ENCODE data around the gene CRADD. TPM values are rescaled to one million over a fixed set of nuclear protein-coding genes. Genes with fewer than 3 reads are reported as not detected.
"Not testable (repeated sequence)": the region's sequence is repeated elsewhere in the genome, so short reads cannot be mapped to it uniquely, and the experiment has no call there.

Gene CRADD
- total RNA-seq, 4 donors from 2014 or later: 16.1 to 43.3 (median 26.5) TPM

DNA sequence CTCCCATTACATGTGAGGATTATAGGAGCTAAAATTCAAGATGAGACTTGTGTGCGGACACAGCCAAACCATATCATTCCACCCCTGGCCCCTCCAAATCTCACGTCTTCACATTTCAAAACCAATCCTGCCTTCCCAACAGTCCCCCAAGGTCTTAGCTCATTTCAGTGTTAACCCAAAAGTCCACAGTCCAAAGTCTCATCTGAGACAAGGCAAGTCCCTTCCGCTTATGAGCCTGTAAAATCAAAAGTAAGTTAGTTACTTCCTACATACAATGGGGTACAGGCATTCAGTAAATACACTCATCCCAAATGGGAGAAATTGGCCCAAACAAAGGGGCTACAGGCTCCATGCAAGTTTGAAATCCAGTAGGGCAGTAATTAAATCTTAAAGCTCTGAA is 76.1 kb downstream of the CRADD start:
- intact Hi-C loops (cut with DNase I; ENCODE audit: low total_unique reads): no loop called here
- TF ChIP-seq POLR2A (IDR thresholded peaks at IDR 0.05): no peak
- TF ChIP-seq, protein P1, sequence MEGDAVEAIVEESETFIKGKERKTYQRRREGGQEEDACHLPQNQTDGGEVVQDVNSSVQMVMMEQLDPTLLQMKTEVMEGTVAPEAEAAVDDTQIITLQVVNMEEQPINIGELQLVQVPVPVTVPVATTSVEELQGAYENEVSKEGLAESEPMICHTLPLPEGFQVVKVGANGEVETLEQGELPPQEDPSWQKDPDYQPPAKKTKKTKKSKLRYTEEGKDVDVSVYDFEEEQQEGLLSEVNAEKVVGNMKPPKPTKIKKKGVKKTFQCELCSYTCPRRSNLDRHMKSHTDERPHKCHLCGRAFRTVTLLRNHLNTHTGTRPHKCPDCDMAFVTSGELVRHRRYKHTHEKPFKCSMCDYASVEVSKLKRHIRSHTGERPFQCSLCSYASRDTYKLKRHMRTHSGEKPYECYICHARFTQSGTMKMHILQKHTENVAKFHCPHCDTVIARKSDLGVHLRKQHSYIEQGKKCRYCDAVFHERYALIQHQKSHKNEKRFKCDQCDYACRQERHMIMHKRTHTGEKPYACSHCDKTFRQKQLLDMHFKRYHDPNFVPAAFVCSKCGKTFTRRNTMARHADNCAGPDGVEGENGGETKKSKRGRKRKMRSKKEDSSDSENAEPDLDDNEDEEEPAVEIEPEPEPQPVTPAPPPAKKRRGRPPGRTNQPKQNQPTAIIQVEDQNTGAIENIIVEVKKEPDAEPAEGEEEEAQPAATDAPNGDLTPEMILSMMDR (IDR thresholded peaks at IDR 0.05): no peak
- DNase-seq (ENCODE audit: low spot score in 2 of 2): no peak
- 97 to 100% methylated on average over 3 of the region's 3 CpGs for WGBS, 2 donors
- H3K4me3 ChIP-seq (ENCODE audit: low read depth, poor library complexity, severe bottlenecking): no peak overlapping the region

DNA sequence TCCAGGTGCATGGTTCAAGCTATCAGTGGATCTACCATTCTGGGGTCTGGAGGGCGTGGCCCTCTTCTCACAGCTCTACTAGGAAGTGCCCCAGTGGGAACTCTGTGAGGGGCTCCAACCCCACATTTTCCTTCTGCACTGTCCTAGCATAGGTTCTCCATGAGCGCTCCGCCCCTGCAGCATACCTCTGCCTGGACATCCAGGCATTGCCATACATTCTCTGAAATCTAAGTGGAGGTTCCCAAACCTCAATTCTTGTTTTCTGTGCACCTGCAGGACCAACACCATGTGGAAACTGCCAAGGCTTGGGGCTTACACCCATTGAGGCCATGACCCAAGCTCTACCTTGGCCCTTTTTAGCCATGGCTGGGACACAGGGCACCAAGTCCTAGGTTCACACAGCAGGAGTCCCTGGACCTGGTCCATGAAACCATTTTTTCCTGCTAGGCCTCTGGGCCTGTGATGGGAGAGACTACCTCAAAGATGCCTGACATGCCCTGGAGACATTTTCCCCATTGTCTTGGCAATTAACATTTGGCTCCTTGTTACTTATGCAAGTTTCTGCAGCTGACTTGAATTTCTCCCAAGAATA is 76.8 kb downstream of the CRADD start:
- intact Hi-C loops (cut with DNase I; ENCODE audit: low total_unique reads): no loop called here
- TF ChIP-seq POLR2A (IDR thresholded peaks at IDR 0.05): no peak
- TF ChIP-seq, protein P1 (IDR thresholded peaks at IDR 0.05): no peak
- no peak for DNase-seq (ENCODE audit: low spot score in 2 of 2)
- WGBS, 2 donors: 96 to 100% methylated on average over 3 of the region's 3 CpGs
- no peak overlapping the region for H3K4me3 ChIP-seq (ENCODE audit: low read depth, poor library complexity, severe bottlenecking)

DNA sequence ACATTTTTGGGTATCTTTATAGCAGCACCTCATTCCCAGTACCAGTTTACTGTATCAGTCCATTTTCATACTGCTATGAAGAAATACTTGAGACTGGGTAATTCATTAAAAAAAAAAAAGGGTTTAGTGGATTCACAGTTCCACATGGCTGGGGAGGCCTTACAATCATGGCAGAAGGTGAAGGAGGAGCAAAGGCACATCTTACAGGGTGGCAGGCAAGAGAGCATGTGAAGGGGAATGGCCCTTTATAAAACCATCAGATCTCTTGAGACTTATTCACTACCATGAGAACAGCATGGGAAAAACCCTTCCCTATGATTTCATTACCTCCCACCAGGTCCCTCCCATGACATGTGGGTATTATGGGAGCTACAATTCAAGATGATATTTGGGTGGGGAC is 77.7 kb downstream of the CRADD start:
- intact Hi-C loops (cut with DNase I; ENCODE audit: low total_unique reads); H3K4me3 ChIP-seq (ENCODE audit: low read depth, poor library complexity, severe bottlenecking); DNase-seq (ENCODE audit: low spot score in 2 of 2): not testable (repeated sequence)

DNA sequence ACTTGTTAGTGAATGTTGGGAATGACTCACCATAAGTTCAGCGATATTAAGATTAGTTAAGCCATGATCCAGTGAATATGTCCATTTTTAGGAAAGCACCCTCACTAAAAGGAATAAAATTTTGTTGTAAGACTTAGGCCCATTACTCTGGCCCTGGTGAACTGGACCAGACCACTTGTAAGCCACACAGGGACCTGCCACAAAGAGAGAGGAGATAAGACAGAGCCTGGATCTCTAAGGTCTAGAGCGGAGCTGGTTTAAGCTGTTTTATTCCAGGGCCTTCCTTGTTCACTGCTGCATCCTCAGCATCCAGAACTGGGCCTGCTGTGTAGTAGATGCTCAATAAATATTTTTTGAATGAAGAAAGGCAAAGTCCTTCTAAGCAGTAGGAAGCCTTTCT is 79.1 kb downstream of the CRADD start:
- H3K4me3 ChIP-seq (ENCODE audit: low read depth, poor library complexity, severe bottlenecking): no peak overlapping the region
- TF ChIP-seq, protein P1 (IDR thresholded peaks at IDR 0.05): no peak
- TF ChIP-seq POLR2A (IDR thresholded peaks at IDR 0.05): no peak
- WGBS, 2 donors: 95 to 96% methylated on average over 2 of the region's 2 CpGs
- no peak for DNase-seq (ENCODE audit: low spot score in 2 of 2)
- intact Hi-C loops (cut with DNase I; ENCODE audit: low total_unique reads): no loop called here

DNA sequence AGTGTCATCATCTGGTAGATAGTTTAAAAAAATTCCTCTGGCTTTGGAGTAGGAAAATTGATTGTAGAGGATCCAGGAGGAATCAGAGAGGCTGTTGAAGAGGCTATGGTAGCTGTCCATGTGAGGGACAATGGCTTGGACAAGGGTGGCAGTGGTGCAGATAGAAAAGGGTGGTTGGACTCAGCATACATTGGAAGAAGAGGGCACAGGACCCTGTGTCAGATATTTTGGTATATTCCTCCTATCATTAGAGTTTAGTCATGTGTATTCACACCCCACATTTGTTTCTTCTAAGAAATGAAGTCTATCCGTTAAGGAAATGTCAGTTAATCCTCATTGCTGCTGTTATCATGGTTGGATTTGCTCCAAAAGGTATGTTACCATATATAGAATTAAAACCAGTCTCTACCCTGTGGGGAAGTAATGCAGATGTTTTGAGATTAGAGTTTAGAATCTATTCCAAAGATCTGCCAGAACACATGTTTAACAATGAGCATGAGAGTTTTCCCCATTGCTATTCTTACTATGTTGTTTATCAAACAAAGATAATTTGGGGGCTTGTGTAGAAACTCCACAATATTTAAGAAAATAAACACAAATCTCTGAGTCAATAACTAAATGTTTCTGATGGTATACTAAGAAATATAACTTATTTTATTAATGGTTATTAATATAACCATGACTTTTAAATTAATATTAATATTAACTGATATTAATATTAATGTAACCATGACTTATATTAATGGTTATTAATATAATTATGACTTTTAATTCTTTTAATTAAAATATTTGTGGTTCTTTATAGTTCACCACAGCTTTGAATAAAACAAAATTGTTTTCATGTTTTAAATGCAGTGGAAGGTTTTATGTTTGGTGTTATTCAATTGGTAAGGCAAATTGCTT is 80.9 kb downstream of the CRADD start:
- DNase-seq (ENCODE audit: low spot score in 2 of 2): no peak
- no peak overlapping the region for H3K4me3 ChIP-seq (ENCODE audit: low read depth, poor library complexity, severe bottlenecking)
- WGBS, 2 donors: 51 to 52% methylated on average over 1 of the region's 1 CpG
- TF ChIP-seq, protein P1 (IDR thresholded peaks at IDR 0.05): no peak
- TF ChIP-seq POLR2A (IDR thresholded peaks at IDR 0.05): no peak
- intact Hi-C loops (cut with DNase I; ENCODE audit: low total_unique reads): no loop called here

DNA sequence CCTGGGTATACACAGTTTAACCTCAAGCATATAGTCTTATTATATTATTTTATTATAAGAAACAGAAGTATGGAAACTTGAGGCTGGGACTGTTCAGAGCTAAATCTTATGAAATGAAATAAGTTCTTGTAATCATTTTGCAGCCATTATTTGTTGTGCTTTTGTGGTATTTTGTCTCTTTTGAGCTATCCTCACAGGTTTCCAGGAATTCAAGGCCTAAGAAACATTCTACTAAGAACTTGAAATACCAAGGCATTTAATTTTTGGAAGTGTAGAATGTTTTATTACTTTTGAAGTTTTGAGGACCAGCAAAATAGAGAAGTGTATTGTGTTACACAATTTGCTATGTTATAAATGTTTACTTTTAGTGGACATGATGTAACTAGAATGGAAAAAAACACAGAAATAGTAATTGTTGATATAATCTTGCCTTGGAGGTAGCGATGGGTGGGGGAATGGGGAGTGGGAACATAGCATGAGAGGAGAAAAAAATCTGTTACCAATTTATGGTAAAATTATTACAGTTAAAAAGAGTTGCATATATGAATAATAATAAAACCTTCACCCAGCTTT is 81.7 kb downstream of the CRADD start:
- DNase-seq (ENCODE audit: low spot score in 2 of 2): no peak
- H3K4me3 ChIP-seq (ENCODE audit: low read depth, poor library complexity, severe bottlenecking): no peak overlapping the region
- WGBS, 2 donors: 88 to 94% methylated on average over 1 of the region's 1 CpG
- TF ChIP-seq, protein P1 (IDR thresholded peaks at IDR 0.05): no peak
- TF ChIP-seq POLR2A (IDR thresholded peaks at IDR 0.05): no peak
- intact Hi-C loops (cut with DNase I; ENCODE audit: low total_unique reads): no loop called here
